Thyroid gland (tissue), 4 donors: Measurements from ENCODE around the gene ABCG2.

ENCODE experiments used
- CTCF ChIP-seq, 6 experiments: fragments of 200-600 bp in 3 of 6; fragments of 450-650 bp in 3 of 6; sonication (generic) in 3 of 6; IDR thresholded peaks; one replicate each; pipeline ENCODE4 v1.5.1; 2016 to 2019; ENCODE audit warnings: antibody characterized with exemption in 6 of 6, mild to moderate bottlenecking in 2 of 6, inconsistent platforms in 1 of 6, moderate library complexity in 1 of 6
- POLR2A ChIP-seq, 2 donors: fragments of 450-650 bp; IDR thresholded peaks; one replicate each; pipeline ENCODE4 v1.6.1; 2017; ENCODE audit warnings: antibody characterized with exemption in 2 of 2, mild to moderate bottlenecking in 2 of 2, moderate library complexity in 1 of 2

DNA sequence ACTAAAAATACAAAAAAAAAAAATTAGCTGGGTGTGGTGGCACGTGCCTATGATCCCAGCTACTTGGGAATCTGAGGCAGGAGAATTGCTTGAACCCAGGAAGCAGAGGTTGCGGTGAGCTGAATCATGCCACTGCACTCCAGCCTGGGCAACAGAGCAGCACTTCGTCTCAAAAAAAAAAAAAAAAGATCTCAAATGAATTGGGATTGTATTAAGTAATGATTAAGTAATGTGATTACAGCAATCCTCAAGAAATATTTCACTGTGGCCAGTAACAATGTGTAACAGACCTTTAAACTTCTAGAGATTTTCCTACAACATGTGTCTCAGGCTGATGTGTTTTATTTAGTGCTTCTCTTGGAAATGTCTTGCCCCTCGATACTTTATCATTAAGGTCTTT, 104.2 kb downstream of the ABCG2 start:
- TF ChIP-seq POLR2A (IDR thresholded peaks at IDR 0.05) (no peak), CTCF (IDR thresholded peaks at IDR 0.05) (no peak)
